Thymus (tissue), 11 donors: ENCODE data around the gene ASTN2. TPM values are rescaled to one million over a fixed set of nuclear protein-coding genes. Genes with fewer than 3 reads are reported as not detected.

Source experiments
- DNase-seq, 9 donors: peaks; one replicate each; pipeline ENCODE4 v3.0.0-alpha.2; 2013; ENCODE audit warnings: low spot score in 9 of 9, low read depth in 6 of 9, missing footprints in 1 of 9
- H3K27ac ChIP-seq, 2 donors: one replicate each; pipeline ENCODE4 v1.5.1; 2013; ENCODE audit warnings: control low read depth in 1 of 2, low read depth in 1 of 2, low read length in 1 of 2, mild to moderate bottlenecking in 1 of 2, moderate library complexity in 1 of 2
- H3K27me3 ChIP-seq, 2 donors: one replicate each; pipeline ENCODE4 v1.5.1; 2013; ENCODE audit warnings: low read length in 1 of 2; ENCODE audit not compliant: control insufficient read depth in 2 of 2, insufficient read depth in 1 of 2
- H3K36me3 ChIP-seq, 2 donors: one replicate each; pipeline ENCODE4 v1.5.1; 2013; ENCODE audit warnings: low read length in 1 of 2, mild to moderate bottlenecking in 1 of 2, moderate library complexity in 1 of 2; ENCODE audit not compliant: control insufficient read depth in 2 of 2, insufficient read depth in 2 of 2
- H3K4me1 ChIP-seq, 2 donors: one replicate each; pipeline ENCODE4 v1.5.1; 2013; ENCODE audit warnings: low read length in 2 of 2; ENCODE audit not compliant: control insufficient read depth in 2 of 2, insufficient read depth in 2 of 2
- H3K4me3 ChIP-seq, 2 donors: one replicate each; pipeline ENCODE4 v1.5.1; 2013; ENCODE audit warnings: low read length in 2 of 2, control low read depth in 1 of 2, mild to moderate bottlenecking in 1 of 2
- H3K9me3 ChIP-seq, 2 donors: one replicate each; pipeline ENCODE4 v1.5.1; 2013; ENCODE audit warnings: low read length in 1 of 2, mild to moderate bottlenecking in 1 of 2; ENCODE audit not compliant: control insufficient read depth in 2 of 2, insufficient read depth in 1 of 2
- WGBS: extraction: QIAGEN DNeasy Blood & Tissue Kit; methylation state at CpG from one replicate; pipeline ENCODE4 v1.1.7; 2013; 5-methylcytosine and 5-hydroxymethylcytosine counted together
- polyA plus RNA-seq: library from polyadenylated mRNA; stranded (reverse); fragments of 200-250 nt; gene quantifications from one replicate; pipeline ENCODE4 v1.2.3, GENCODE V29; 2013
- total RNA-seq: library from RNA; stranded (reverse); fragments of 120-200 nt; gene quantifications from one replicate; pipeline ENCODE4 v1.2.4, GENCODE V29; 2013
- donor health status: healthy.

The ASTN2 gene
- total and polyA plus RNA-seq, 2 donors: 5.8 to 5.9 TPM

DNA sequence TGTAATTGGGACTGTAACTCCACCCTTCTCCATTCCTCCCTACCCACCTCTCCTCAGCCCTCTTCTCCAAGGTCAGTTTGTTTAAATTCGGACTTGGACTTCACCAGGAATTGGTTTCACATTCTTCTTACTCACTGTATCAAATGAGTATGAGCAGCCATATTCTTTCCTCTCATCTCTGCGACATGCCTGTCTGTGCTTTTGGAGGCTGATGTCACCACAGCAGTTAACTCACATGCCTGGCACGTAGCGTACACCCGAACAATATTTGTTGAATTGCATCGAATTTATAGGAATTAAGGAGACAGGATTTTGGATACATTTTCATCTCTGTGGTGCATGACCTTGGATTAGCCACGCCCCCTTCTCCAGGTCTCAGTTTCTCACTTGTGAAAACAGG is 291.1 kb downstream of the ASTN2 start:
- no peaks in the 10 kb centered on the region for H3K27me3 ChIP-seq
- no peaks in the 10 kb centered on the region for H3K4me1 ChIP-seq
- DNase-seq: no peak
- no peaks in the 10 kb centered on the region for H3K9me3 ChIP-seq
- 93% methylated on average over 7 of the region's 7 CpGs for WGBS
- no peaks in the 10 kb centered on the region for H3K36me3 ChIP-seq
- H3K4me3 ChIP-seq: no peak overlapping the region
- no peak overlapping the region for H3K27ac ChIP-seq

DNA sequence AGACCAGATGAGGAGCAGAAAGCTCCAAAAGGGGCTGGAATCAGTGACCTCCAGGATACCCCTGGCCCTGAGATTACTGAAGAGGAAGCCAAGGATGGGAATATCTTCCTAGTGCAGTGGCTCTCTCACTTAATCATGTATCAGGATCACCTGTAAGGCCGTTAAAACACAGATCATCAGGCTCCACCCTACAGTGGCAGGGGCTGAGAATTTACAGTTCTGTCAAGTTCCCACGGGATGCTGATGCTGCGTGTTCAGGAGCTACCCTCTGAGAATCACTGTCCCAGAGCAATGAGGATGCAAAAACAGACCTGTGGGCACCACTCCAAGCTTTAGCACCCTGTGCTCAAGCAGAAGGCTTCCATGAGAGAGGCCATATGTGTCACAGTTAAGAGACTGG is 291.9 kb downstream of the ASTN2 start:
- no peak for DNase-seq
- Histone ChIP-seq H3K4me3 (no peak overlapping the region), H3K36me3 (no peaks in the 10 kb centered on the region), H3K27me3 (no peaks in the 10 kb centered on the region), H3K4me1 (no peaks in the 10 kb centered on the region), H3K27ac (no peak overlapping the region), H3K9me3 (no peaks in the 10 kb centered on the region)
- WGBS: 81% methylated on average over 3 of the region's 3 CpGs

DNA sequence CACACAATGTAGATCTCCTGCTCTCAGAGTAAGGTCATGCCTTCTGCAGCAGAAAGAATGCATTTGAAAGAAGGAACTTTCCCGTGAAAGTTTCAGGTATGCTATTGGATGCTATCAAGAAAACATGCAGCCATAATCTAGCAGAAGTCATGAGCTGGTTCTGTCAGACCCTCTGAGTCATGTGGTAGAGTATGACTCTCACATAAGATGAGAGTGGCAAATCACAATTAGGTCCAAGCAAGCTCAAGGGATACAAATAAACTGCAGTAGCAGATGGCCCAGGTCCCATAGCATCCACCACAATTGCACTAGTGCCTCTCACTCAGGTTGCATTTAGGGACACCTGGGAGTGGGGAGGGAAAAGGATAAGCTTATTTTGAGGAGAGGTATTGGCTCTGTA is 292.8 kb downstream of the ASTN2 start:
- DNase-seq: no peak
- no peak overlapping the region for H3K27ac ChIP-seq
- H3K4me1 ChIP-seq: no peaks in the 10 kb centered on the region
- no peak overlapping the region for H3K4me3 ChIP-seq
- H3K9me3 ChIP-seq: no peaks in the 10 kb centered on the region
- WGBS: 89% methylated on average over 1 of the region's 1 CpG
- no peaks in the 10 kb centered on the region for H3K36me3 ChIP-seq
- no peaks in the 10 kb centered on the region for H3K27me3 ChIP-seq

DNA sequence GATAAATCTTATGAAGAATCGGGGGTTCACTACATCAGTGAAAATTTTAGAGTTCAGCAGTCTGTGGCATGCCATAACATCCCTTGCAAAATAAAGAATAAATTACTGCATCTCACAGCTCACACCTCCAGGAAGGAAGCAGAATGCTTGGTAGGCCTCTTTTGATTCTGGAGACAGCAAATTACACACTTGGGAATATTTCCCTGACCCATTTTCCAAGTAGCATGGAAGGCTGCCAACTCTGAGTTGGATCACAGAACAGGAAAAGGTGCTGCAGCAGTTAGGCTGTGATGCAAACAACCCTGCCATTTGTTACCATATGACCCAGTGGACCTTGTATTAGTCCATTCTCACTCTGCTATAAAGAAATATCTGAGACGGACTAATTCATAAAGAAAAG is 293.5 kb downstream of the ASTN2 start:
- Histone ChIP-seq H3K36me3 (no peaks in the 10 kb centered on the region), H3K9me3 (no peaks in the 10 kb centered on the region), H3K27me3 (no peaks in the 10 kb centered on the region), H3K27ac (no peak overlapping the region), H3K4me1 (no peaks in the 10 kb centered on the region), H3K4me3 (no peak overlapping the region)
- no peak for DNase-seq
- WGBS: 94% methylated on average over 2 of the region's 2 CpGs

DNA sequence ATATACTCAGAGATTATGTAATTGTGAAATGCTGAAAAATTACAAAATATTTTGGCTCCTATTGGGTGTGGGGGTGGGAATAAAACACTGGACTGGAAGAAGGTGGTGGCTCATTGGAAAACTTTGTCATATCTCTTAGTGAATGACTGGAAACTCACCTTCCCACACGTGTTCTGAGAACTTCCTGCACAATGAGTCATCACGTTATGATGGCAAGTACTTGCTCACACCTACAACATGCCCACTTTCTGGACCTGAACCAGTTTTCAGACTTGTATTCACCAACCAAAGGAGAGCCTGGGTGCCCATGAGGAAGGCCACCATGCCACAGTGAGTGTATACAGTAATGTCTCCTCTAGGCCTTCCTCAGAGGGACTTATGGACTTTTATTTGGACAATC is 294.8 kb downstream of the ASTN2 start:
- H3K4me1 ChIP-seq: no peaks in the 10 kb centered on the region
- WGBS: 43% methylated on average over 2 of the region's 2 CpGs
- H3K36me3 ChIP-seq: no peaks in the 10 kb centered on the region
- H3K27me3 ChIP-seq: no peaks in the 10 kb centered on the region
- DNase-seq: no peak
- no peak overlapping the region for H3K27ac ChIP-seq
- no peak overlapping the region for H3K4me3 ChIP-seq
- H3K9me3 ChIP-seq: no peaks in the 10 kb centered on the region

DNA sequence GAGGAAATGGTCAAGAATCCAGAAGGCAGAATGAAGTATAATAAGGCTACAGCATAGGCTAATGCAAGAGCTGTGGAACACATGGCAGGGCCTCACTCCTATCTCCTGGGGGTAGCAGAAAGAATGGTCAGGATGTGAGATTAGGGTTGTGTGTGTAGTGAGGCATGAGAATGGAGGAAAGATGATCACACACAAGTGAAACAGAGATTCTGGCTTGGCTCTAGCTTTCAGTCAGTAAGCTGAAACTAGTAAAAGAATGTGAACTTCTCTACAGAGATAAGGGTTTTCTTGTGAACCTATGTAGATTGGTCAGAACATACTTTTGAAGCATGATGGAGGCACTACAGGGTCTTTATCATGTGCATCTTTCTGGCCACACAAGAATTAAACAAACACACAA is 298.8 kb downstream of the ASTN2 start:
- Histone ChIP-seq H3K27ac (no peak overlapping the region), H3K4me3 (no peak overlapping the region), H3K27me3 (no peaks in the 10 kb centered on the region), H3K4me1 (no peaks in the 10 kb centered on the region), H3K36me3 (no peaks in the 10 kb centered on the region), H3K9me3 (no peaks in the 10 kb centered on the region)
- DNase-seq: no peak

DNA sequence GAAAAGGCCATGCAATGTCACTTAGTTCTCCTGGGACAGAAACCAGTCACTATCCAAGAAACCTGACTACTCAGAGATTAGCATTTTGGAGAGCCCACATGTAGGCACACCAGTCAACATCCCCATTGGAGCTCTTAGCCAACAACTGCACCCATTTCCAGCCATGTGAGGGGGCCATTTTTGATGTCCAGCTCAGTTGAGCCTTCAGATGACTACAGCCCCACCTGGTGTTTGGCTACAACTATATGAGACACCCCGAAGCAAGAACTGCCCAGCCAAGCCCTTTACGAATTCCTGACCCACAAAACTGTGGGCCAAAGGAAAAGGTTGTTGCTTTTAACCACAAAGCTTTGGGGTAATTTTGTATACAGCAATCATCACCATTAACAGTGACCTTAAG is 300.1 kb downstream of the ASTN2 start:
- Histone ChIP-seq H3K36me3 (no peaks in the 10 kb centered on the region), H3K27ac (no peak overlapping the region), H3K4me1 (no peaks in the 10 kb centered on the region), H3K9me3 (no peaks in the 10 kb centered on the region), H3K27me3 (no peaks in the 10 kb centered on the region), H3K4me3 (no peak overlapping the region)
- WGBS: 46% methylated on average over 2 of the region's 2 CpGs
- DNase-seq: no peak

DNA sequence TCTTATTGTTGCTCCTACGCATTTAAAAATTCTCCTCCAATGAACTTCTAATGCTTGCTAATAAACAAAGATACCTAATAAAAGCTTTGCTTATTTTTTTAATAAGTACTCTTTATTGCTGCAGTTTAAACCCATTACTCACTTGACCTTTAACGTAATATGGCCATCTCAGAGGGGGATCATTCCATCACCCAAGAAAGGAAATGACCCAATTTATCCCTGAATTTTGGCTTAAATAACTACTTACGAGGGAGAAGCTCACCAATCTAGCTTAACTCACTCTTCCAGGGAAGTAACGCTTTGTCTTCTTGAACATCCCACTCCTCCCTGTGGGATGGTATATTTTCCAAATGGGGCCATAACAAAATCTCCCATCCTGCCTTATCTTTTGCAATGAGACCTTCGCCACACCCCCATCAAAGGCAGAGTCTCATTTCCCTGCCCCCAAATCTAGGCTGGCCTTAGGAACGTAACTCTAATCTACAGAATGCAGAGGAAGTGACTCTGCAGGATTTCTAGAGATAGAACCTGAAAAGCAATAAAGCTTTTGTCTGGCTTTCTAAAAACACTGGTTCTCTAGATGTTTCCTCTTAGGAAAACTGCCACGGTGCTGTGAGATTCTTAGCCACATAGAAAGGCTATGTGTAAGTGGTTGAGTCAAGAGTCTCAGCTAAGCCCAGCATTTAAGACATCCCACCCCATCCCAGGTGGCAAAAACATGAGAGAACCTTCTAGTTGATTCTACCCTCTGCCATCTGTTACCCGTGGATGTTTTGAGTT is 310.0 kb downstream of the ASTN2 start:
- Histone ChIP-seq H3K4me3 (no peak overlapping the region), H3K4me1 (no peaks in the 10 kb centered on the region), H3K27me3 (no peaks in the 10 kb centered on the region), H3K36me3 (no peaks in the 10 kb centered on the region), H3K27ac (no peak overlapping the region), H3K9me3 (no peaks in the 10 kb centered on the region)
- DNase-seq: no peak
- 65% methylated on average over 8 of the region's 8 CpGs for WGBS

DNA sequence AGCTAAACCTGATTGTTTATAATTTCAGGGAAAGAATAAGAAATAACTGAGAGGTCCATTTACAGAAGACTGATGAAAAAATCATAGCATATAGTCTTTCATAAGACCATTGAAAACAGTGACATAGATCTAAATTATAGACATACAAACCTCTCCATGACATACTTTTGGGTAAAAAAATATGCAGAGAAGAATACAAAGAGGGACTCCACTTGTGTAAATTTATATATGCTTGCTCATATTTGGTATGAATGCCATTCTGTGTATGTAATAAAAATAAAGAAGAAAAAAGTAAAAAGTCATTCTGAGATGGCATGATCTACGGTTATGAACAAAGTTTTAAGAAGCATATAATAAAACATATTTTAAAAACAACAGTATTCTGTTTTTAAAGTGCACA is 310.7 kb downstream of the ASTN2 start:
- Histone ChIP-seq H3K27ac (no peak overlapping the region), H3K9me3 (no peaks in the 10 kb centered on the region), H3K4me1 (no peaks in the 10 kb centered on the region), H3K4me3 (no peak overlapping the region), H3K36me3 (no peaks in the 10 kb centered on the region), H3K27me3 (no peaks in the 10 kb centered on the region)
- 91% methylated on average over 1 of the region's 1 CpG for WGBS
- no peak for DNase-seq
